GM06990 (cell line): Measurements from ENCODE around the gene HPCA.

Source experiments
- DNase-seq: peaks from one replicate; pipeline ENCODE4 v3.0.0-alpha.2; 2011; ENCODE audit not compliant: insufficient read length; ENCODE audit errors: extremely low read depth
- H3K27me3 ChIP-seq: replicated peaks from 2 replicates; pipeline ENCODE4 v1.6.0; 2011; ENCODE audit warnings: low read length; ENCODE audit not compliant: control insufficient read depth, insufficient read depth
- H3K36me3 ChIP-seq: 2 replicates; pipeline ENCODE4 v1.5.1; 2011; ENCODE audit warnings: low read length; ENCODE audit not compliant: control insufficient read depth, insufficient read depth
- H3K4me3 ChIP-seq: replicated peaks from 2 replicates; pipeline ENCODE4 v1.5.1; 2011; ENCODE audit warnings: low read depth, mild to moderate bottlenecking, control low read depth, low read length
- TF ChIP-seq, protein P1 (sequence below): IDR thresholded peaks from 2 replicates; pipeline ENCODE4 v1.5.1; 2011; ENCODE audit warnings: low read length, control low read depth, mild to moderate bottlenecking, inconsistent platforms; ENCODE audit not compliant: insufficient read depth, poor library complexity, severe bottlenecking

HPCA gene

GRCh38 chr1:32864375-32865019 lies 21.8 kb upstream of the HPCA start:
- DNase-seq = no peak
- TF ChIP-seq, protein P1, sequence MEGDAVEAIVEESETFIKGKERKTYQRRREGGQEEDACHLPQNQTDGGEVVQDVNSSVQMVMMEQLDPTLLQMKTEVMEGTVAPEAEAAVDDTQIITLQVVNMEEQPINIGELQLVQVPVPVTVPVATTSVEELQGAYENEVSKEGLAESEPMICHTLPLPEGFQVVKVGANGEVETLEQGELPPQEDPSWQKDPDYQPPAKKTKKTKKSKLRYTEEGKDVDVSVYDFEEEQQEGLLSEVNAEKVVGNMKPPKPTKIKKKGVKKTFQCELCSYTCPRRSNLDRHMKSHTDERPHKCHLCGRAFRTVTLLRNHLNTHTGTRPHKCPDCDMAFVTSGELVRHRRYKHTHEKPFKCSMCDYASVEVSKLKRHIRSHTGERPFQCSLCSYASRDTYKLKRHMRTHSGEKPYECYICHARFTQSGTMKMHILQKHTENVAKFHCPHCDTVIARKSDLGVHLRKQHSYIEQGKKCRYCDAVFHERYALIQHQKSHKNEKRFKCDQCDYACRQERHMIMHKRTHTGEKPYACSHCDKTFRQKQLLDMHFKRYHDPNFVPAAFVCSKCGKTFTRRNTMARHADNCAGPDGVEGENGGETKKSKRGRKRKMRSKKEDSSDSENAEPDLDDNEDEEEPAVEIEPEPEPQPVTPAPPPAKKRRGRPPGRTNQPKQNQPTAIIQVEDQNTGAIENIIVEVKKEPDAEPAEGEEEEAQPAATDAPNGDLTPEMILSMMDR = no peak
- Histone ChIP-seq H3K4me3 (no peak overlapping the region), H3K36me3 (peaks cover 12% of the 10 kb centered on the region), H3K27me3 (no peaks in the 10 kb centered on the region)

DNA sequence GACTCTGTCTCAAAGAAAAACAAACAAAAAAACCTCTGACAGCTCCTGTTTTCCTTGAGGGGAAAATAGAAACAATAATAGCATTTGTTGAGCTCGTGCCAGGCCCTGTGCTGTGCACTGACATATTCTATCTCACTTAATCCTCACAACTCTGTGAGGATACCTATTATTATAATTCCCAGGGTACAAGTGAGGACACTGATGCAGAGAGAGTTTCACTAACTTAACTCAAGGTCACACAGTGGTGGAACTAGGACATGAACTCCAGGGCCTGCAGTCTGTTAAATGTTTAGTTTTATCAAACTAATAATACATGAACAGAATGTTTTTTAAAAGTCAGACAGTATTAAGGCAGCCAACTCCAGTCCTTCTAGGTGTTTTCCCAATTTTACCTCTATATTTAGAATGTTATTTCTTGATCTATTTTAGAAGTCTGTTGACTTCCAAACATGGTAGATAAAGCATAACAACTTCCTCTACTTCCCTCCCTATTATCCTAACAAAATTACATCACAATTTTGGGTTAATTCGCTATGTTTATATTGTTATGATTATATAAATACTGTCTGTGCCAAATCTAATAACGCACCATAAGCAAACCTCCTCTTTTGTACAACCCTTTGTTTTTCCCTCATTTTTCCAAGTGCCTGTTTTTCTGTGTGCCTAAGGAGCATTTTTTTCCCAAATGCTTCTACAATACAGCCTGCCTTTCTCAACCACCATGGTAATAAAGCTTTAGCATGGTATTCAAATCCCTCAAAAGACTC lies 20.5 kb upstream of the HPCA start:
- TF ChIP-seq, protein P1 = no peak
- H3K36me3 ChIP-seq = peaks cover 8% of the 10 kb centered on the region
- H3K4me3 ChIP-seq = no peak overlapping the region
- DNase-seq = no peak
- no peaks in the 10 kb centered on the region for H3K27me3 ChIP-seq

GRCh38 chr1:32867151-32867550 lies 19.1 kb upstream of the HPCA start:
- DNase-seq = no peak
- Histone ChIP-seq H3K27me3 (0 out of 2 replicates have a peak, but pooled peaks cover 1% of the 10 kb centered on the region), H3K4me3 (no peak overlapping the region), H3K36me3 (peaks cover 8% of the 10 kb centered on the region)
- TF ChIP-seq, protein P1 = no peak

GRCh38 chr1:32867671-32868070 lies 18.6 kb upstream of the HPCA start:
- H3K27me3 ChIP-seq = 0 out of 2 replicates have a peak, but pooled peaks cover 1% of the 10 kb centered on the region
- DNase-seq = no peak
- TF ChIP-seq, protein P1 = no peak
- H3K4me3 ChIP-seq = no peak overlapping the region
- H3K36me3 ChIP-seq = peaks cover 6% of the 10 kb centered on the region

- H3K4me3 ChIP-seq = no peak overlapping the region
- DNase-seq = no peak
- H3K27me3 ChIP-seq = 0 out of 2 replicates have a peak, but pooled peaks cover 1% of the 10 kb centered on the region
- TF ChIP-seq, protein P1 = no peak
- peaks cover 4% of the 10 kb centered on the region for H3K36me3 ChIP-seq
These were observed 18.2 kb upstream of the HPCA start for GRCh38 chr1:32868085-32868484.
